Forelimb muscle (tissue), 1 donor: Measurements from ENCODE around the gene GIGYF2. TPM values are rescaled to one million over a fixed set of nuclear protein-coding genes. Genes with fewer than 3 reads are reported as not detected.

Experiments used
- DNase-seq: peaks from one replicate; pipeline ENCODE4 v3.0.0-alpha.2; 2013; ENCODE audit warnings: low read depth
- polyA plus RNA-seq: library from polyadenylated mRNA; unstranded; fragments of 120-200 nt; gene quantifications from one replicate; pipeline ENCODE4 v1.2.1, GENCODE V29; 2013; ENCODE audit not compliant: insufficient read length

GIGYF2 gene
- polyA plus RNA-seq, 1 donor, result 39.0 TPM

DNA sequence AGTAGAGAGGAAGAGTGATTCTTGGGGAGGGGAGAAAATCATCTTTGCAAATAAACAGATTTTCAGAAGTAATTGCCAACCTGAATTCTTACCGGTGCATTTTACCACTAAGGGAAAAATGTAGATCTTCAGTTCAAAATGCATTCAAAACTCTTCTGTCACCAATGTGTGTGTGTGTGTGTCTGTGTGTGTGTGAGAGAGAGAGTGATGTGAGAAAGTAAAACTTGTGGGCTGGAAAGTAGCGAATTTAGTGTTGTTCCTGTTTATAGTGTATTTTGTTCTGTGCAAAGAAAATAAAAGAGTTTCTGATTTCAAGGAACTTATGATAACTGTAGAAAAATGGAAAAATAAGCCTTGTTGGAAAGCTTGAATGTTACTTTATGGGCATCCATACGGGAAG is 52.2 kb downstream of the GIGYF2 start:
- DNase-seq, result no peak

DNA sequence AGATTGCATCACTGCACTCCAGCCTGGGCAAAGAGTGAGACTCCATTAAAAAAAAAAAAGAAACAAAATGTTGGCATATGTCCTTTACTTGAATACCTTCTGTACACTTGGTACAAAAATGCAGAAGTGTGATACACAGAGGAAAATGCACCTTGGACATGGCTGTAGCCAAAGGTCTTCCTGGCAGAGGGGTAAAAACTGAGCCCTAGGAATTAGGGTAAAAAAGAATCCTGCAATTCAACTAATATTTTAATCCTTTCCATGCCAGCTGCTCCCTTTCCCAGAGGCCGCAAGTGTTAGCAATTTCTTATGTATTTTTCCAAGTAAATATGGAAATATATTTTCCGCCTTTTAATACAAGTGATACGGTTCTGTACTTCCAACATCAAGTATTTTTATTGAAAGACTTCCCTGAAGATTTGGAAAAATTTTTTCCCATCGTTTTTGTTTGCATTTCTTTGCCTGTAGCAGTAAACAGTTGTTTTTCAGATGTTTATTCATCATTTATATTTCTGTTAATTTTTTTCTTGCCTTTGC is 53.1 kb downstream of the GIGYF2 start:
- no peak for DNase-seq

DNA sequence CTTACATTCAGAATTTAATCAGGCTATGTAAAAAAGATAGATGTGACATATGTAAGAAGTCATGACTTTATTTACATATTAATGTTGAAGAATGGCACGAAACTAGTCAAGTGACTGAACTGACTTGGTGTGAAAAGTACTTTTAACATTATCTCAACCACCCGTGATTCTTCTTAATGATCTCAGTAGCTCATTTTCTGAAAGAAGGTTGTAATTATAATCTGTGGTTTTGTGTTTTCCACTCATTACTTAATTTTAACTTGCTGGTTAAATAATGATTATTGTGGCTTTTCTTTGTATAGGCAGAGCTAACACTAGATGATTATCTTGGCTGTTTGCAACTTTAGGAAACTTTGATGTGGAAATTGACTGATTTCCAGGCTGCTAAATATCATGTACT is 60.8 kb downstream of the GIGYF2 start:
- DNase-seq, result no peak

DNA sequence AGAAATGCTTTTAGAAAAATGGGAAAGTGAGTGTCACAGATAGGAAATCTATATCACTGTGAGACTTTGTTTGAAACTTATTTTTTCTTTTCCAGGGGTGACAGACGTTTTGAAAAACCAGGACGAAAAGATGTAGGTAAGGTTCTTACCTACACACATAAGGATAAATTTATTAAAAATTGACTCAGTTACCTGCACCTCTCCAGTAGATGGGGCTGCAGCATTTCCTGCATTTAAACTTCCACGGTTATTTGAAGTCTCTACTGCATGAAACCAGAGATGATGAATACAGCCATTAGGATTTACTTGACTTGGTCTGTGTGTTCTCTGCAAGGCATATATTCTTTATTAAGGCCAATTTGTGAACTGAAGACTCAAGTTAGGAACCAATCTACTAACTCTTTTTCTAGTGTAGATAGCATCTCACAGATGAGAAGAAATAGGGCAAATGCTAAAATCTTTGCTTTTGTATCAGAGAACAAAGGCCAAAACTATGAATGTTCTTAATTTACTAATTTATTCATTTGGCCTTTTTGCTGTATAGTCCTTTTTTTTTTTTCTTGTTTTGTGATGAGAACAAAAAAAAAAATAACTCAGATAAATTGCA is 64.3 kb downstream of the GIGYF2 start:
- DNase-seq, result peak; percentile 5

DNA sequence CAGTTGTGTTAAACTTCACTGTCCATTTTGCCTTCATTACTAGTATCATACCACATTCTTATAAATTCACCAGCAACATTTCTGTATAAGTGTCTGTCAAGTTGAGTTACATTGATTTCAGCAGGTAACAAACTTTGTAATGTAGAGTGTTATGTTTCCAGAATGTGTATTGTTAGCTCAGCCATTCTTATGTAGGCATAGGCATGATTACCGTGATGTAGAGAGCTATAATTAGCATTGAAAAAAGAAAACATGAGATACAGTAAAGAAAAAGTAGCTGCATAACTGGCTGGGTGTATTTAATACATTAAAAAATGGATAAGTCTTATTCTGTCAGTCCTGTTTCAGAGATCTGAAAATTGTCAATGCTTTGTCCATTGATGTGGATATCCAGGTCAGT is 70.7 kb downstream of the GIGYF2 start:
- DNase-seq, result no peak

DNA sequence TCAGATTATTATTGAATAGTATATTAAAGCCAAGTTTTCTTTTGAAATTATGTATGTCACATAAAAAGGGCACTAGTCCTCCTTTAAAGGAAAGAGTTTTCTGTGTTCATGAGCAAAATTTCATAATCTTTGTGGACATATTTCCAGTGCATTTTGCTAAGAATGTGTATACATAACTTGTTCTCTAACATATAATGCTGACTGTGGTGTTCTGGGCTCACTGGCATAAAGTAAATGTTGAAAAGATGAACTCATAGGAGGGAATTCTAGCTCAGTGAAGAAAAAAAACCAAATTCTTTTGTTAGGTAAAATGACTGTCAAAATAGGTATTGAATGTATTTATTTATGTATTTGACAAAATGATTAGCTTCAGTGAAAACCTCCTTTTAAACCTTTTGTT is 73.1 kb downstream of the GIGYF2 start:
- no peak for DNase-seq

DNA sequence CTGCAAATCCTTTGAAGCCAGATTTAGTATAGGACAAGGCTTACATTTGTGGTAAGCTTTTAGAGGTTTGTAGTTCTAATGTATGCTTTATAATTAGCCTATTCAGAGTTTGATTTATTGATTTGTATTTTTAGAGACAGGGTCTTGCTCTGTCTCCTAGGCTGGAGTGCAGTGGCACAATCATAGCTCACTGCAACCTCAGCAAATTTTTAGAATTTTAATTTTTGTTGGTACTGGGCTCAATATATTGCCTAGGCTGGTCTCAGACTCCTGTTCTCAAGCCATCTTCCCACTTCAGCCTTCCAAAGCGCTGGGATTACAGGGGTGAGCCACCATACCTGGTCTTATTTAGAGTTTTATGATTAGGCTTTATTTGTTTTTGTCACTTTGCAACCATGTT is 74.7 kb downstream of the GIGYF2 start:
- no peak for DNase-seq

DNA sequence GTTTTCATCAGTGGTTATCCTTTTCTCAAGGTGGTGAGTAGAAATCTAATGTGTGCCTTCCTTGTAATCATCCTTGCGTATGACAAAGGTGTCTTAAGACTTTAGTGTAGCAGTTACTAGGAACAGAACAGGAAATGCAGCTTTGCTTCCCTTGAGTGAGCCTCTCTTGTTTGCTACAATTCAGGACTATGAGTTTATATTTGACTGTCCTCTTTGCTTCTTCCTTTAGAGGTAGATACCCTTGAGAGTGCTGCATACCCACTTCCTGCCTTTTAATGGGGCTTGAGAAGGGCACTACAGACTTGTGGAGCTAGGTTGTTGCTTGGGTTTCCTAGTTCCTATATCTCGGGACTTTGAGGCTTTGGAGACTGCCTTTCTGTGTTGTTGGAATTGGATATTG is 75.4 kb downstream of the GIGYF2 start:
- DNase-seq, result no peak

DNA sequence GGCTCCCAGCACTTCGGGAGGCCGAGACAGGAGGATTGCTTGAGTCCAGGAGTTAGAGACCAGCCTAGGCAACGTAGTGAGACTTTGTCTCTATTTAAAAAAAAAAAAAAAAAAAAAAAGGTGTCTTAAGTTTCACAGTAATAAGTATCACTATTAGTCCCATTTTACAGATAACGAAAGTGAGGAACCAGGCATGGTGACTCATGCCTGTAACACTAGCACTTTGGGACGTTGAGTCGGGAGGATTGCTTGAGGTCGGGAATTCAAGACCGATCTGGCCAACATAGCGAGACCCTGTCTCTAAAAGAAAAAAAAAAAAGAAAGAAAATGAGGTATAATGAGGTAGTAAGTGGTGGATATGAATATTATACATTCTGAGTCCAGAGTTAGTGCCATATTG is 76.7 kb downstream of the GIGYF2 start:
- no peak for DNase-seq

DNA sequence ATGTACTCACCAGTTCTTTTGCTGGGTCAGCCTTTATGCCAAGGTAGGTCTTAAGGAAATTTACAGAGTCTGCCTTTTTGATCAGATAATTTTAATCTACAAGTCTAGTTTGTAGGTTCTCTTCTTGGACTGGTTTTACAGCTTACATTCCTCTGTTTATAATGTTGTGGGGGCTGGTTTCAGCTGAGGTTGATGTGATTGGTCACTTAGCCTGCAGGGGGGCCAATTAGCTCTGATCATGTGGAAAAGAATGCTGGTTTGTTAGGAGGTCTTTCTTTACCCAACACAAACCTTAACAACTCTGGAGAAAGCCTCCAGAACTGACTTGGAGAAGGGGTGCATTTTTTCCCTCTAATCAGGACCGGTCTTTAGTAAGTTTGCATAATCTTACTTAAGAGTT is 79.3 kb downstream of the GIGYF2 start, which contains the start of gene KCNJ13:
Gene KCNJ13 (minus strand): TSS at position 131 of the 400 bp plus-strand sequence. CDS start 5,203 bp downstream, outside the sequence.
- DNase-seq, result no peak

DNA sequence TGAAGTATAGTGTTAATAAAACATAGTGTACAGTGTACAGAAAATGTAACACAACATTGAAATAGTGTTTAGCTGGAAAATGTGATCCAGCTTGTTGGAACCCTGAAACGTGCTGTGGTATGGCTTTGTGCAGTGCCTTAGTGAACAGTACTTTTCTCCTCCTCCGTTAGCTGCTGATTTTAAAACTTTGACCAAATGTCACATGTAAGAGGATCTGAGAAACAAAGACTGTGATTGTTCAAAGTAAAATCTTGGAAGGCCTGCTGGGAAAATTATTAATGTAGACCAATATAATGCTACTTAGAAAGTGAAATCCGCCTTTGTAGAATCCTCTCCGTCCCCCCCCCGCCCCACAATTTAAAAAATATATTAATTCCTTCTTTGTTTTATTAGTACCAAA is 80.1 kb downstream of the GIGYF2 start:
- no peak for DNase-seq

DNA sequence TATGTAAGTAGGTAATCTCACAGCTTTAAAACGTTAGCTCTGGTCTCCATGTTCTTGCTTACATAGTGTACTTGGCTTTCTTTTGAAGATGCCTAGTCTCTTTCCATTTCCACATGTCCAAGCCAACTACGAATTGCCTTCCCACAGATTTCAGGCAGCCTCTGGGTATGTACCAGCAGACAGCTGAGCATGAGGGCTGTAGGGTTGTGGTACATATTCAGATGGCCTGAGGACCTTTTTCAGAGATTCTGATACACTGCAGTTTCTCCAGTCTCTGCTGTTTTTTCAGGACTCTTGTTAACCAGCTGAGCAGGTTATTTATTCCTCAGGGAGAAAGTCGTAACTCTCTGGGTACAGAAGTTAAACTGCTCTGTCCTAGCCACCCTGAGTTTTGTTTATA is 82.3 kb downstream of the GIGYF2 start:
- no peak for DNase-seq

DNA sequence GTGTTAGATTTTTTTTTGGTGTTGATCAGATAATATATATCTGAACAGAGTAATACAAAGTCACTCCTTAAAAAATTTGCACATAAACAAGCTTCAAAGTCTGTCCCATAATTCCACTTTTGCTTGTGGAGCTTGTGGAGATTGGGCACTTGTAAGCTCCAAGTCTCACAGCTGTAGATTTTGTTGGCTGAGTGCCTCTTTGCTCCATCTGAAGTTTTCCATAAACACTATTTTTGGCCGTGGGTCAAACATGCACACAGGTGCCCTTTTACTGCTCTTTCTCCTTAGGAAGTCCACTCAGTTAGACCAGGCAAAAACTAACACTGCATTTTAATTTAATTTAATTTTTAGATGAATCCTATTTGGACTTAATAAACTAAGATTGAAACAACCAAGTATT is 82.8 kb downstream of the GIGYF2 start:
- DNase-seq, result peak; percentile 8

DNA sequence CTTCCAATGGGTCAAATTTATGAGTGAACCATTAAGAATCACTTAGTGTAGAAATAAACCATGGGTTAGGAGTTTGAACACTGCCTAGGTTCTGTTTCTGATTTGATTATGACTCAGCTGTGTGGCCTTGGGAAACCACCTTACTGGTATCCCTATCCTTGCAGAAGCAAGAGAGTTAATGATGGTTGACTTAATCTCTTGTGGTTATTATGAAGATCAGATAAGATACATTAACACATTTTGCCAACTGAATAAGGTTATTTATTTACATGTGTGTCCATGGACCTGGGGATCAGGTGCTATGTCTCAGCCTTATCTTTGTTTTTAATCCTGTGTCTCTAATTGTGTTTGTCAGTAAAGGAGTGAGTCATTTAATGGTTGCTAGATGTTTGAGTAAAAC is 84.6 kb downstream of the GIGYF2 start:
- no peak for DNase-seq

DNA sequence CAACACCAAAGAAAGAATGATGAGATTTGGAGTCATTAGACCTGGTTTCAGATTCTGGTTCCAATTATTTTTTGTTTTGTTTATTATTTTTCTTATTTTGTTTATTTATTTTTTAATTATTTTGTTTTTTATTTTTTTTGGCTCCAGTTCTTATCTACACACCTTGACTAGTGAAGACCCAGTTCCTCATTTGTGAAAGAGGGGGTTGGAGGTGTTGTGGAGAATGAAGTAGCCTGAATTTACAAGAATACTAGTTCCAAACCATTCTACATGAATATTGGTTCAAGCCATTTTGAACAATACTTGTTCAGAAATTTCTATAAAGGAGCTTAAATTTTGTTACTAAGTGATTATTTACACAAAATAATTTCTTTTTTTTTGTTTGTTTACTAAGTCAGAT is 86.1 kb downstream of the GIGYF2 start:
- no peak for DNase-seq

DNA sequence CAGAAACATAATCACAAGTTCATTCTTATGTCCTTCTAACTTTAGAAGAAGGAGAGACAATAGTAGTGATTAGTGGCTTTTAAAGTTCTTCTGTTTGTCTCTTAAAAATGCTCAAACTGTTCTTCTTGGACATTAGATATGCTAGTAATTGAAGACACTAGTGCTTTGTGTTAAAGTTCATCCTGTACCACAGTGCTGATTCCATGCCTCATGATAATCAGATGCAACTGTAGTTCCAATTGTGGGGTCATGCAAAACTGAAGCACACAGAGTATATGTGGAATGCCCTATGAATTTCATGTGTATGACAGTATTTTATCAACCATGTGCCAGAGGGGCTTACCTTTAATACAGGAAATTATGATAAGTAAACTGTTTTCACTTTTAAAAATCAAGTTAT is 90.7 kb downstream of the GIGYF2 start:
- no peak for DNase-seq

DNA sequence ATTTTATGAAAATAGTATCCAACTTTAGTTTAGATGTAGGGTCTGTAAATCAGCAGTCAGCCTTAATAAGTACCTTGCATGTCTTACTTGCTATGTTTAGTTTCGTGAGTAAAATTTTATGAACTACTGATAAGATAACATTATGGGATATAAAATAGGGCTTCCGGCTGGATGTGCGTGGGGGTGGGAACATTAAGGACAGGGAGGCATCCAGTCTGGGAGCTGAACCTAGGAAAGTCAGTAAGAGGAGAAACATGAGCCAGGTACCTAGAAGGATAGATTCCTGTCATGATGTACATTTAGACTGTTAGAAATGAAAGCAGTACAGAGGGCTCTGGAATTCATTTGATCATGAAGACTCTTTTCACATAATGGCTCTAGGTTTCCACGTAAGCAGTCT is 92.0 kb downstream of the GIGYF2 start:
- no peak for DNase-seq

DNA sequence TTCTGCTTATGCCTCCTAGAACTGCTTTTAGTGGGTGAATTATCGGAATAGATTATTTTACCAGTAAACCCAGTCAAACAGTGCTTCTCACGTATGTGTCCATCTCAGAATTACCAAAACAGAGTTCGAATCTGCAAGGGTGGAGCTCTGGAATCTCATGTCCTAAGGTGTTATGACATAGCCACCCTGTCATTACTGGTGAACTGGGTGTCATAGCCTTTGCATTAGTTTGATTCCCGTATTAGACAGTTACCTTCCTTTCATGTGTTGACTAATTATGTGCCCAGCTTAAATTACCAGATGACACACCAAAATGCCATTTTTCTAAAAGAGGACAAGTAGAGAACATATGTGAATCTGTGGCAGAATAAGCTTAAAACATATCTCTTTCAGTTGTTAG is 94.4 kb downstream of the GIGYF2 start:
- DNase-seq, result no peak

DNA sequence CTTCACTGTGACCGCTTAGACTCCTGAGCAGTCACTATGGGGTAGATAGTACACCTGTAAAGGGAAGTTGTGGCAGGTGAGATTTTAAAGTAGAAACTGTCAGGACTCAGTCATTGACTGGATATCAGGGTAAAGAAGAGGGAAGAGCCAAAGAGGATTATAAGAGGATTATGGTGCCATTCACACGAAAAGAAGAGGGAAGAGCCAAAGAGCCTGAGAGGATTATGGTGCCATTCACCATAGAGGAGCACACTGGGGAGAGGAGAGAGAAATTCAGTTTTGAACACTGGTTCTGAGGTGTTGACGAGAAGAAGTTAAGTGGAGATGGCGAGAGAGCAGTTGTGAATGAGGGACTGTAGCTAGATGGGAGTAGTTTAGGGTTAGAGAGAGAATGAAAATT is 96.1 kb downstream of the GIGYF2 start:
- no peak for DNase-seq

DNA sequence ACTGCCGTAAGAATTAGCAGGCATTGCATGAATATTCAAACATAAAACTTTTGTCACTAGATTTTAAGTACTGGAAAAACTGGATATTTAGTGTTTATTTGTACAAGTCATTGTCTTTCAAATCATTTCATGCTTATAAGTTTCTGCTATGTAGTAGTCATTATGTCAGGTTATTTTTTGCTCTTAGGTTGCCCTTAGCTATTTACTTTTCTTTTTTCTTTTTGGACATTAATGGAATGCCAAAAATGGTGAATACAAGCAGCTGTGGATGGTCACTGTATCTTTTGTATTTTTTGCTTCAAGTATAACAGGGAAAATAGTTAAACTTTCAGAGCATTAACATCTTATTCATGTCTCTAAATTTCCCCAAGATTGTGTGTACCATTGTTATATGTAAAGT is 97.8 kb downstream of the GIGYF2 start:
- DNase-seq, result no peak

DNA sequence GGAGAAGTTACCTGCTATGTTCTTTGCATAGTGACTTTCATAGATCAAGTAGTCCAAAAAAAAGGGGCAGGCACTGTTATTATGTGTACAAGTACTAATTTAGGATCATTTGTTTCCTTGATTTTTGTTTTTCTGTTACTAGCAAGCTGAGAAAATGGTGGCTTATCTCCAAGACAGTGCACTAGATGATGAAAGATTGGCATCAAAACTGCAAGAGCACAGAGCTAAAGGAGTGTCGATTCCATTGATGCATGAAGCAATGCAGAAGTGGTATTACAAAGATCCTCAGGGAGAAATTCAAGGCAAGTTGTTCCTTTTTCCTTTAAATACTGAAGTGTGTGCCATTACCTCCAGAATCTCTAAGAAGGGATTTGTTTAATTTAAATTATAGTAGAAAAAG is 98.8 kb downstream of the GIGYF2 start:
- no peak for DNase-seq

DNA sequence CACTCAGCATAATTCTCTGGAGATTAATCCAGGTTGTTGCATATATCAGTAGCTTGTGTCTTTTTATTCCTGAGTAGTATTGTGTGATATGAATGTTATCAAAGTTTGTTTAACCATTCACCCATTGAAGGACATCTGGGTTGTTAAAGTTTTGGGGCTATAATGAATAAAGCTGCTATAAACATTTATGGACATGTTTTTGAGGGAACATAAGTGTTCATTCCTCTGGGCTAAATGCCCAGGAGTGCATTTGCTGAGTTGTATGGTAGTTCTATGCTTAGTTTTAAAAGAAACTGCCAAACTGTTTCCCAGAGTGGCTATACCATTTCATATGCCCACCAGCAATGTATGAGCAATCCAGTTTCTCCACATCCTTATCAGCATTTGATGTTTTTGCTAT is 101.1 kb downstream of the GIGYF2 start:
- no peak for DNase-seq

DNA sequence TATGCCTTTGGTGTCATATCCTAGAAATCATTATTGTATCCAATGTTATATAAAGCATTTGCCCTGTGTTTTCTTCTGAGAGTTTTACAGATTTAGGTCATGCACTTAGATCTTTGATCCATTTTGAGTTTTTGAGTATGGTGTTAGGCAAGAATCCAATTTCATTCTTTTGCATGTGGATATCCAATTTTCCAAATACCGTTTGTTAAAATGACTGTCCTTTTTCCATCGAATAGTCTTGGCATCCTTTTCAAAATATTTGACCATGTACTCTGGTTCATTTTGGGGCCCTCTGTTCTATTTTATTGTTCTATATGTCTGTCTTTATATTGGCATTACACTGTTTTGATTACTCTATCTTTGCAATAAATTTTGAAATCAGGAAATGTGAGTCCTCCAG is 103.0 kb downstream of the GIGYF2 start:
- no peak for DNase-seq

DNA sequence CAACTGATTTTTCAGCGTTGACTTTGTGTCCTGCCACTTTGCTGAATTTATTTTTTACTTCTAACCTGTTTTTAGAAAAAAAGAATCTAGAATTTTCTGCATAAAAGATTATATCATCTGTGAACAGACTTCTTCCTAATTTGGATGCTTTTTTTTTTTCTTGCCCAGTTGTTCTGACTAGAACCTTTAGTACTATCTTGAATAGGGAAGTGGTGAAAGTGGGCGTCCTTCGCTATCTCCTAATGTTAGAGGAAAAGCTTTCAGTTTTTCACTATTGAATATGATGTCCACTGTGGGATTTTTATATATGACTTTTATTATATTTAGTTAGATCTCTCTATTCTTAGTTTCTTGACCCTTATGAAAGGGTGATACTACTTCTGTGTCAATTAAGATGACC is 105.0 kb downstream of the GIGYF2 start:
- no peak for DNase-seq
